Stomach smooth muscle (tissue), 2 donors: ENCODE results near the gene ACSL6.

Experiments used
- H3K27ac ChIP-seq: one replicate; pipeline ENCODE4 v1.7.0; 2013; ENCODE audit warnings: mild to moderate bottlenecking, low read length, inconsistent platforms
- H3K27me3 ChIP-seq, 2 donors: one replicate each; pipeline ENCODE4 v1.7.0; 2013; ENCODE audit warnings: low read length in 2 of 2; ENCODE audit not compliant: insufficient read depth in 2 of 2, control insufficient read depth in 1 of 2
- H3K36me3 ChIP-seq, 2 donors: one replicate each; pipeline ENCODE4 v1.7.0; 2013; ENCODE audit warnings: low read length in 2 of 2; ENCODE audit not compliant: control insufficient read depth in 2 of 2, insufficient read depth in 2 of 2
- H3K4me1 ChIP-seq: one replicate; pipeline ENCODE4 v1.7.0; 2013; ENCODE audit warnings: low read length; ENCODE audit not compliant: control insufficient read depth, insufficient read depth
- H3K4me3 ChIP-seq, 2 donors: one replicate each; pipeline ENCODE4 v1.7.0; 2013; ENCODE audit warnings: low read length in 2 of 2
- H3K9ac ChIP-seq, 2 donors: one replicate each; pipeline ENCODE4 v1.7.0; 2013; ENCODE audit warnings: low read length in 2 of 2, mild to moderate bottlenecking in 1 of 2
- H3K9me3 ChIP-seq, 2 donors: one replicate each; pipeline ENCODE4 v1.7.0; 2013; ENCODE audit warnings: low read length in 2 of 2; ENCODE audit not compliant: control insufficient read depth in 2 of 2
- donor health status: healthy.
- donor health status: Pancreatic carcinoma.

Gene ACSL6

GRCh38 chr5:132013006-132013689, 1.7 kb upstream of the ACSL6 start:
- no peak overlapping the region for H3K9ac ChIP-seq
- peaks cover 6% of the 10 kb centered on the region for H3K4me1 ChIP-seq
- no peak overlapping the region for H3K4me3 ChIP-seq
- H3K9me3 ChIP-seq: no peaks in the 10 kb centered on the region
- no peak overlapping the region for H3K27ac ChIP-seq
- no peaks in the 10 kb centered on the region for H3K36me3 ChIP-seq
- peaks cover 10 to 16% of the 10 kb centered on the region in 2 donors for H3K27me3 ChIP-seq

- Histone ChIP-seq H3K27ac (no peak overlapping the region), H3K9ac (no peak overlapping the region), H3K9me3 (no peaks in the 10 kb centered on the region), H3K27me3 (peaks cover 10 to 14% of the 10 kb centered on the region in 2 donors), H3K4me1 (peaks cover 10% of the 10 kb centered on the region), H3K36me3 (no peaks in the 10 kb centered on the region), H3K4me3 (no peak overlapping the region)
Measured at GRCh38 chr5:132012371-132013005, 1.0 kb upstream of the ACSL6 start.

GRCh38 chr5:132010989-132011621, 353 bp downstream of the ACSL6 start:
- Histone ChIP-seq H3K36me3 (no peaks in the 10 kb centered on the region), H3K9ac (peak overlapping the region; percentile 17 to 47), H3K4me3 (peak overlapping the region; percentile 49 to 77), H3K4me1 (peaks cover 11% of the 10 kb centered on the region), H3K9me3 (no peaks in the 10 kb centered on the region), H3K27me3 (peaks cover 5 to 12% of the 10 kb centered on the region in 2 donors), H3K27ac (no peak overlapping the region)

GRCh38 chr5:132010645-132010988, 841 bp downstream of the ACSL6 start:
- Histone ChIP-seq H3K4me3 (peak overlapping the region; percentile 49 to 77), H3K36me3 (no peaks in the 10 kb centered on the region), H3K9me3 (no peaks in the 10 kb centered on the region), H3K4me1 (peaks cover 11% of the 10 kb centered on the region), H3K27me3 (peaks cover 5 to 12% of the 10 kb centered on the region in 2 donors), H3K27ac (no peak overlapping the region), H3K9ac (peak overlapping the region; percentile 17 to 47)

GRCh38 chr5:132009706-132010405, 1.6 kb downstream of the ACSL6 start:
- H3K27me3 ChIP-seq: peaks cover 5 to 12% of the 10 kb centered on the region in 2 donors
- no peak overlapping the region for H3K27ac ChIP-seq
- no peaks in the 10 kb centered on the region for H3K36me3 ChIP-seq
- no peak overlapping the region for H3K9ac ChIP-seq
- peaks cover 11% of the 10 kb centered on the region for H3K4me1 ChIP-seq
- no peak overlapping the region for H3K4me3 ChIP-seq
- no peaks in the 10 kb centered on the region for H3K9me3 ChIP-seq

DNA sequence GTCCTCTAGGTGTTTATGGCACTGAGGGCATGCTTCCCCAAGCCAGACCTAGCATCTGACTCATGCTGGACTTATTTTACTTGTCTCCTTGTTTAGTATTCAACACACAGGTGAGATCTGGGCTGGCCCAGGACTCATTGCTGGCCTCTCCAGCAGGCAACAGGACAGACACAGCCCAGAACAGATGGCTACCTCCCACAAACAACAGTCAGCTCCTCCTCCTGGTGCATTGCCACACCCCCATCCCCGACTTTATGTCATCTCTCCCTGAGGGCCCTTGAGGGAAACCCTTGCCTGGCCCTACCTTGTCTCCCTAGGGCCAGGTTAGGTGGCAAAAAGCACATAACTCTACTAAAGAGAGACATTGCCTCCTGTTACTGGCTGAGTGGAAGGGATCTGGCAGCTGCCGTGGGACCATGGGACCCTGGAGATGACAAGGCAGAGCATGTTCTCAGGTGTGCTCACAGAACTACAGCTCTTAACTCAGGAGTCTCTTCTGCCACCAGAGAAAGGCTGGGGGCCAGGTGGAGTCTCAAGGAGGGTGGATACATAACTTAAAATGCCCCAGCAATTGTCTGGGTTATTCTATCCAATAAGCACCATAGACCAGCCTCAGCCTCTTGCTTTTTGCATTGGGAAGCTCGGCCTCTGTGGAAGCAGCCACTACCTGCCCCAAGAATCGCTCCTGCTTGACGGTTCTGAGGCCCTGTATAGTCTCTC, 2.3 kb downstream of the ACSL6 start:
- H3K27ac ChIP-seq: no peak overlapping the region
- peaks cover 11% of the 10 kb centered on the region for H3K4me1 ChIP-seq
- no peaks in the 10 kb centered on the region for H3K9me3 ChIP-seq
- H3K36me3 ChIP-seq: no peaks in the 10 kb centered on the region
- no peak overlapping the region for H3K4me3 ChIP-seq
- no peak overlapping the region for H3K9ac ChIP-seq
- H3K27me3 ChIP-seq: peaks cover 5 to 12% of the 10 kb centered on the region in 2 donors

GRCh38 chr5:132008163-132008473, 3.3 kb downstream of the ACSL6 start:
- Histone ChIP-seq H3K9me3 (no peaks in the 10 kb centered on the region), H3K36me3 (no peaks in the 10 kb centered on the region), H3K4me1 (peaks cover 11% of the 10 kb centered on the region), H3K4me3 (no peak overlapping the region), H3K27me3 (peaks cover 5 to 12% of the 10 kb centered on the region in 2 donors), H3K27ac (no peak overlapping the region), H3K9ac (no peak overlapping the region)

GRCh38 chr5:132007399-132008162, 3.9 kb downstream of the ACSL6 start:
- Histone ChIP-seq H3K4me1 (peaks cover 11% of the 10 kb centered on the region), H3K9me3 (no peaks in the 10 kb centered on the region), H3K9ac (no peak overlapping the region), H3K4me3 (no peak overlapping the region), H3K27me3 (peaks cover 5 to 12% of the 10 kb centered on the region in 2 donors), H3K27ac (no peak overlapping the region), H3K36me3 (no peaks in the 10 kb centered on the region)

- no peaks in the 10 kb centered on the region for H3K36me3 ChIP-seq
- no peak overlapping the region for H3K27ac ChIP-seq
- no peak overlapping the region for H3K9ac ChIP-seq
- peaks cover 5 to 9% of the 10 kb centered on the region in 2 donors for H3K27me3 ChIP-seq
- H3K9me3 ChIP-seq: no peaks in the 10 kb centered on the region
- H3K4me3 ChIP-seq: no peak overlapping the region
- H3K4me1 ChIP-seq: peaks cover 11% of the 10 kb centered on the region
Measured at GRCh38 chr5:132006331-132007120, 4.9 kb downstream of the ACSL6 start.
